H1 (cell line): ENCODE results near the gene UBAP1L. TPM values are rescaled to one million over a fixed set of nuclear protein-coding genes. Genes with fewer than 3 reads are reported as not detected.

Experiments
- CTCF ChIA-PET: fragments of 300-600 bp; sonication (Branson Sonifier 250); formaldehyde crosslinking; loops from one replicate; lab custom pipeline; 2021; ENCODE audit not compliant: partially characterized antibody; lab: Charles Lee
- POLR2A ChIA-PET: fragments of 300-600 bp; sonication (Branson Sonifier 250); formaldehyde crosslinking; loops from one replicate; lab custom pipeline; 2021; ENCODE audit warnings: inconsistent platforms; ENCODE audit not compliant: partially characterized antibody; lab: Charles Lee
- DNase-seq, 2 experiments: peaks; one replicate each; pipeline versions ENCODE4 v3.0.0 to v3.0.0-alpha.2; 2010 to 2022; ENCODE audit warnings: low spot score in 2 of 2, low read depth in 1 of 2, mixed read lengths in 1 of 2
- FAIRE-seq: peaks from 2 replicates; lab custom pipeline; 2011; peaks lifted over from hg19 to GRCh38; lab: Jason Lieb, UNC
- H2AFZ ChIP-seq: 2 replicates; pipeline ENCODE4 v1.8.1; 2012; ENCODE audit warnings: low read length, inconsistent platforms
- H2AK5ac ChIP-seq: 2 replicates; pipeline ENCODE4 v1.6.1; 2013; ENCODE audit warnings: low read depth, low read length
- H2BK120ac ChIP-seq: replicated peaks from 2 replicates; pipeline ENCODE3; 2013; ENCODE audit warnings: low read depth, low read length, inconsistent platforms
- H2BK12ac ChIP-seq: 2 replicates; pipeline ENCODE4 v1.6.1; 2013; ENCODE audit warnings: low read depth, low read length
- H2BK15ac ChIP-seq: 2 replicates; pipeline ENCODE4 v1.6.1; 2013; ENCODE audit warnings: low read length
- H2BK20ac ChIP-seq: 2 replicates; pipeline ENCODE4 v1.6.1; 2013; ENCODE audit warnings: low read length
- H2BK5ac ChIP-seq: 2 replicates; pipeline ENCODE4 v1.6.1; 2013; ENCODE audit warnings: low read depth, low read length
- H3K14ac ChIP-seq: 2 replicates; pipeline ENCODE4 v1.6.1; 2013; ENCODE audit warnings: inconsistent platforms; ENCODE audit not compliant: insufficient read length
- H3K18ac ChIP-seq: 2 replicates; pipeline ENCODE4 v1.6.1; 2013; ENCODE audit warnings: low read length; ENCODE audit errors: extremely low read depth
- H3K23ac ChIP-seq: 2 replicates; pipeline ENCODE4 v1.6.1; 2013; ENCODE audit warnings: inconsistent platforms; ENCODE audit not compliant: insufficient read length
- H3K23me2 ChIP-seq: 2 replicates; pipeline ENCODE4 v1.6.1; 2013; ENCODE audit warnings: low read depth, low read length
- H3K27ac ChIP-seq: 2 replicates; pipeline ENCODE4 v1.6.1; 2011; ENCODE audit warnings: low read depth, low read length, inconsistent platforms
- H3K27me3 ChIP-seq, 4 experiments: replicated peaks in 1 of 4; 1 replicate in 1 of 4; 2 replicates in 3 of 4; pipeline versions ENCODE4 v1.6.1 to v1.8.1; 2011 to 2013; ENCODE audit warnings: low read length in 3 of 4, mild to moderate bottlenecking in 3 of 4, inconsistent platforms in 2 of 4, mixed read lengths in 2 of 4, moderate library complexity in 1 of 4; ENCODE audit not compliant: control insufficient read depth in 3 of 4, insufficient read depth in 3 of 4; ENCODE audit errors: extremely low read depth in 1 of 4
- H3K36me3 ChIP-seq, 4 experiments: 2 replicates each; pipeline versions ENCODE4 v1.6.1 to v1.8.1; 2011 to 2013; ENCODE audit warnings: mild to moderate bottlenecking in 4 of 4, low read length in 3 of 4, moderate library complexity in 2 of 4, control low read depth in 1 of 4, inconsistent platforms in 1 of 4; ENCODE audit not compliant: insufficient read depth in 4 of 4, control insufficient read depth in 2 of 4
- H3K4ac ChIP-seq: replicated peaks from 2 replicates; pipeline ENCODE3; 2013; ENCODE audit warnings: low read length, low read depth, mixed read lengths, inconsistent platforms; ENCODE audit not compliant: insufficient read length
- H3K4me1 ChIP-seq, 4 experiments: replicated peaks in 1 of 4; 1 replicate in 1 of 4; 2 replicates in 3 of 4; pipeline versions ENCODE4 v1.6.1 to v1.8.1; 2011 to 2013; ENCODE audit warnings: low read length in 3 of 4, inconsistent platforms in 2 of 4, mixed read lengths in 1 of 4; ENCODE audit not compliant: insufficient read depth in 4 of 4, control insufficient read depth in 3 of 4
- H3K4me2 ChIP-seq, 2 experiments: 2 replicates each; pipeline versions ENCODE4 v1.6.1 to v1.8.1; 2011 to 2013; ENCODE audit warnings: low read depth in 2 of 2, low read length in 2 of 2, control low read depth in 1 of 2, inconsistent platforms in 1 of 2, mild to moderate bottlenecking in 1 of 2; ENCODE audit not compliant: insufficient read depth in 1 of 2
- H3K4me3 ChIP-seq, 4 experiments: fragments of 200-600, 300-600 bp in 1 of 4; sonication (generic), shearing (Covaris generic), sonication (Bioruptor Twin) in 1 of 4; 2 replicates each; pipeline versions ENCODE4 v1.5.1 to v1.8.1; 2011 to 2016; ENCODE audit warnings: low read length in 4 of 4, low read depth in 3 of 4, control low read depth in 2 of 4, inconsistent platforms in 2 of 4, mild to moderate bottlenecking in 2 of 4, mixed read lengths in 1 of 4, moderate library complexity in 1 of 4; ENCODE audit not compliant: insufficient read depth in 2 of 4; ENCODE audit errors: extremely low read depth in 1 of 4
- H3K56ac ChIP-seq: replicated peaks from 2 replicates; pipeline ENCODE3; 2013; ENCODE audit warnings: low read depth, mild to moderate bottlenecking, mixed read lengths, low read length, inconsistent platforms; ENCODE audit not compliant: insufficient read length
- H3K79me1 ChIP-seq: 2 replicates; pipeline ENCODE4 v1.6.1; 2013; ENCODE audit warnings: low read depth, low read length, control low read depth
- H3K79me2 ChIP-seq, 2 experiments: 2 replicates each; pipeline versions ENCODE4 v1.6.1 to v1.8.1; 2012 to 2013; ENCODE audit warnings: low read length in 2 of 2, mild to moderate bottlenecking in 2 of 2, inconsistent platforms in 1 of 2; ENCODE audit not compliant: insufficient read depth in 2 of 2, control insufficient read depth in 1 of 2
- H3K9ac ChIP-seq, 4 experiments: replicated peaks in 1 of 4; 1 replicate in 1 of 4; 2 replicates in 3 of 4; pipeline versions ENCODE4 v1.6.1 to v1.8.1; 2011 to 2013; ENCODE audit warnings: low read depth in 3 of 4, low read length in 3 of 4, control low read depth in 2 of 4, mild to moderate bottlenecking in 2 of 4, moderate library complexity in 2 of 4, inconsistent platforms in 1 of 4; ENCODE audit errors: extremely low read depth in 1 of 4
- H3K9me3 ChIP-seq, 2 experiments: 2 replicates each; pipeline versions ENCODE4 v1.6.1 to v1.8.1; 2012 to 2013; ENCODE audit warnings: mild to moderate bottlenecking in 2 of 2, moderate library complexity in 2 of 2, control low read depth in 1 of 2, inconsistent platforms in 1 of 2, low read depth in 1 of 2, low read length in 1 of 2, mixed read lengths in 1 of 2; ENCODE audit not compliant: insufficient read depth in 2 of 2
- H4K20me1 ChIP-seq, 2 experiments: replicated peaks in 1 of 2; 2 replicates each; pipeline versions ENCODE3 to v1.8.1; 2011 to 2013; ENCODE audit warnings: inconsistent platforms in 2 of 2, low read length in 2 of 2, mild to moderate bottlenecking in 1 of 2; ENCODE audit not compliant: insufficient read depth in 2 of 2, control insufficient read depth in 1 of 2
- H4K5ac ChIP-seq: 2 replicates; pipeline ENCODE4 v1.6.1; 2013; ENCODE audit warnings: low read length, low read depth, mixed read lengths, inconsistent platforms; ENCODE audit not compliant: insufficient read length
- H4K8ac ChIP-seq: 2 replicates; pipeline ENCODE4 v1.8.0; 2013; ENCODE audit warnings: mild to moderate bottlenecking, moderate library complexity, low read length, inconsistent platforms; ENCODE audit not compliant: insufficient read depth; ENCODE audit errors: extremely low read depth
- H4K91ac ChIP-seq: replicated peaks from 2 replicates; pipeline ENCODE3; 2013; ENCODE audit warnings: low read length, mixed read lengths, inconsistent platforms; ENCODE audit not compliant: insufficient read length
- BCL11A ChIP-seq, 2 experiments: IDR thresholded peaks; one replicate each; pipeline ENCODE4 v1.6.1; 2011; ENCODE audit warnings: low read depth in 2 of 2, low read length in 2 of 2, mild to moderate bottlenecking in 2 of 2
- CBX5 ChIP-seq: fragments of 300-800, 300-1000 bp; sonication (generic); IDR thresholded peaks from 2 replicates; pipeline ENCODE4 v1.7.1; 2016; ENCODE audit warnings: antibody characterized with exemption, low read length, low read depth
- EP300 ChIP-seq, 2 experiments: IDR thresholded peaks; 1 replicate in 1 of 2; 2 replicates in 1 of 2; pipeline ENCODE4 v1.6.1; 2011 to 2012; ENCODE audit warnings: low read depth in 2 of 2, low read length in 2 of 2, mild to moderate bottlenecking in 2 of 2, borderline replicate concordance in 1 of 2, inconsistent platforms in 1 of 2, moderate library complexity in 1 of 2
- GABPA ChIP-seq: IDR thresholded peaks from 2 replicates; pipeline ENCODE4 v1.6.1; 2011; ENCODE audit warnings: mild to moderate bottlenecking, low read length, moderate library complexity, borderline replicate concordance; ENCODE audit not compliant: insufficient read depth
- KDM4A ChIP-seq: IDR thresholded peaks from one replicate; pipeline ENCODE4 v1.7.1; 2012; ENCODE audit warnings: low read depth, mild to moderate bottlenecking, moderate library complexity, low read length, inconsistent platforms; ENCODE audit not compliant: severe bottlenecking
- SIN3A ChIP-seq, 2 experiments: IDR thresholded peaks in 1 of 2; conservative IDR thresholded peaks in 1 of 2; 2 replicates each; pipeline ENCODE4 v1.6.1; 2011 to 2012; ENCODE audit warnings: low read length in 2 of 2, improper control_type of control experiment in 1 of 2, low read depth in 1 of 2, mild to moderate bottlenecking in 1 of 2
- SIRT6 ChIP-seq: IDR thresholded peaks from one replicate; pipeline ENCODE4 v1.7.1; 2012; ENCODE audit warnings: low read length, inconsistent platforms
- SP1 ChIP-seq: IDR thresholded peaks from 2 replicates; pipeline ENCODE4 v1.6.1; 2011; ENCODE audit warnings: low read depth, low read length
- SRF ChIP-seq: IDR thresholded peaks from 2 replicates; pipeline ENCODE4 v1.6.1; 2011; ENCODE audit warnings: mild to moderate bottlenecking, low read depth, low read length, moderate library complexity
- SUZ12 ChIP-seq: fragments of 200-600 bp; sonication (generic); IDR thresholded peaks from 2 replicates; pipeline ENCODE4 v1.6.1; 2012; ENCODE audit warnings: mild to moderate bottlenecking, inconsistent platforms, low read length, moderate library complexity, mixed read lengths
- WGBS, 2 experiments: shearing (Covaris generic) in 1 of 2; methylation state at CpG; one replicate each; pipeline versions ENCODE4 v1.1.6 to v1.1.7; 2013 to 2015; ENCODE audit warnings: low lambda C conversion rate in 2 of 2, mixed read lengths in 2 of 2, inconsistent platforms in 1 of 2, low coverage in 1 of 2, missing lambda C conversion rate in 1 of 2; ENCODE audit not compliant: insufficient replicate concordance in 2 of 2, insufficient coverage in 1 of 2, insufficient read length in 1 of 2; ENCODE audit errors: extremely low coverage in 1 of 2, missing lambda C conversion rate in 1 of 2; 5-methylcytosine and 5-hydroxymethylcytosine counted together
- polyA plus RNA-seq, 7 experiments: library from polyadenylated mRNA; depleted of rRNA in 3 of 7; stranded (reverse) in 5 of 7; unstranded in 2 of 7; fragments of >200 nt in 5 of 7; fragments of 200-250 nt in 2 of 7; gene quantifications; 1 replicate in 5 of 7; 2 replicates in 1 of 7; 4 replicates in 1 of 7; pipeline versions ENCODE4 v1.2.1 to v1.2.3, GENCODE V29; 2011 to 2013; ENCODE audit warnings: missing spikeins in 2 of 7, mixed read lengths in 2 of 7
- total RNA-seq: library from RNA; stranded (reverse); fragmentation: NEBNext Ultra II Directional; extraction: Animal tissue kit (Norgen Biotek cat#: 25700); gene quantifications from 2 replicates; pipeline ENCODE4 v1.2.1, GENCODE V29; 2021
- TF ChIP-seq, protein P1 (sequence below): IDR thresholded peaks from 2 replicates; pipeline ENCODE4 v1.6.1; 2011; ENCODE audit warnings: low read depth, mild to moderate bottlenecking, low read length; ENCODE audit not compliant: insufficient read depth

Gene UBAP1L
- total and polyA plus RNA-seq, 2 of the 8 experiments (the other 6 are each of a cell fraction or from before 2014, with no cell fraction given) = 0.67 to 1.7 TPM

DNA sequence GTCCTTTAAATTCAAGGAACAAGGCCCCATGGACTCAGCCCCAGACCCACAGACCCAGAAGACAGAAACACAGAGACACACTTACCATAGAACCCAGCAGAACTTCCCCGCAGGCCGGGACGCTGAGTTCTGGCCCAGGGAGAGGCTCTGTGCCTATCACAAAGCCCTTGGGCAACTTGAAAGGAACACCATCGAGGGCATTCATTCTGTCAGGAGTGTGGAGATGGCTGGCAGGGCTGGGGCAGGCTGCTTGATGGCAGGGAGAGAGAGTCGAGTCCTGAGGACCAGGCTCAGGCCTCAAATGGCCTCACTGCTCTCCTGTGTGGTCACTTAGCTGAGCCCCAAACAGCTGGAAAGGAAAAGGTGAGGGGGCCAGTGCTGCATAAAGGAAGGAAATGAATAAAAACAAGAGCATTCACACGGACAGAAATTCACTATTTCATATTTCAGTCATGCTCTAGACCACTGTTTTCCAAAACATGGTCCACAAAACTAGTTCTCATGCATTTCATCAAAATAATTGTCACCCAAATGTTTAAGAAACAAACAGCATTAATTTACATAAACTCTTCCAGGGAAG, 8.9 kb downstream of the UBAP1L start:
- POLR2A ChIA-PET = no interaction called here
- Histone ChIP-seq H2BK20ac (no peak overlapping the region), H3K4me3 (no peak overlapping the region)
- no peak for TF ChIP-seq SIN3A (conservative IDR thresholded peaks at IDR 0.05 in 1 of 2, IDR thresholded peaks at IDR 0.05 in 1 of 2; ENCODE audit: low read depth in 1 of 2, low read length in 2 of 2)
- no peak for TF ChIP-seq CBX5
- no peak for TF ChIP-seq KDM4A
- no peak for TF ChIP-seq GABPA
- TF ChIP-seq SUZ12 = no peak
- no peak for TF ChIP-seq SIRT6
- TF ChIP-seq SRF = no peak
- TF ChIP-seq SP1 = no peak
- TF ChIP-seq, protein P1, sequence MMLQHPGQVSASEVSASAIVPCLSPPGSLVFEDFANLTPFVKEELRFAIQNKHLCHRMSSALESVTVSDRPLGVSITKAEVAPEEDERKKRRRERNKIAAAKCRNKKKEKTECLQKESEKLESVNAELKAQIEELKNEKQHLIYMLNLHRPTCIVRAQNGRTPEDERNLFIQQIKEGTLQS = no peak
- TF ChIP-seq EP300 (IDR thresholded peaks at IDR 0.05; ENCODE audit: borderline replicate concordance in 1 of 2, low read depth in 2 of 2, low read length in 2 of 2) = no peak
- no peak for TF ChIP-seq BCL11A (IDR thresholded peaks at IDR 0.05; ENCODE audit: low read depth in 2 of 2, low read length in 2 of 2)

More for the DNA sequence above, 8.9 kb downstream of the UBAP1L start:
- Histone ChIP-seq H2BK120ac (no peak overlapping the region), H2AFZ (no peak overlapping the region), H3K23me2 (peaks cover 5% of the 10 kb centered on the region; the same call in 1 of the 2 replicates), H3K56ac (no peak overlapping the region), H3K14ac (no peak overlapping the region), H3K4me1 (peaks cover 0 to 2% (median 0%) of the 10 kb centered on the region in 4 experiments; a peak in 2 of 7 replicates), H4K91ac (no peak overlapping the region), H2BK15ac (no peak overlapping the region), H3K4me2 (no peak overlapping the region), H2BK5ac (no peak overlapping the region), H3K27me3 (peaks cover 0 to 11% (median 5%) of the 10 kb centered on the region in 4 experiments; a peak in 3 of 7 replicates), H3K18ac (no peak overlapping the region), H4K20me1 (no peaks in the 10 kb centered on the region), H4K8ac (no peak overlapping the region), H3K4ac (no peak overlapping the region), H3K23ac (no peak overlapping the region), H3K79me2 (no peaks in the 10 kb centered on the region), H3K9ac (no peak overlapping the region), H3K36me3 (no peaks in the 10 kb centered on the region), H3K79me1 (no peaks in the 10 kb centered on the region), H3K9me3 (no peaks in the 10 kb centered on the region), H2AK5ac (no peak overlapping the region), H4K5ac (no peak overlapping the region), H2BK12ac (no peak overlapping the region), H3K27ac (no peak overlapping the region)
- no peak for DNase-seq
- WGBS, 2 experiments = 83% methylated on average over 6 of the region's 6 CpGs; no CpG with 5 or more reads in 1 of the 2 experiments
- CTCF ChIA-PET = interaction anchor here (1.0 to 9.6 kb wide), 5 partner anchors 24 to 72 kb away, joined by 3 to 259 read pairs (median 6); partner anchors contain the start of gene KBTBD13
- FAIRE-seq = no peak
